Uterus (tissue), 2 donors: ENCODE results near the gene DLG5.

Experiments
- POLR2A ChIP-seq, 2 donors: fragments of 450-650 bp; IDR thresholded peaks; one replicate each; pipeline ENCODE4 v1.6.1; 2016; ENCODE audit warnings: antibody characterized with exemption in 2 of 2, mild to moderate bottlenecking in 1 of 2, moderate library complexity in 1 of 2
- TF ChIP-seq, protein P1 (sequence below), 4 experiments: fragments of 200-600 bp in 2 of 4; fragments of 450-650 bp in 2 of 4; sonication (generic) in 2 of 4; IDR thresholded peaks; one replicate each; pipeline ENCODE4 v1.5.1; 2016 to 2019; ENCODE audit warnings: antibody characterized with exemption in 4 of 4, mild to moderate bottlenecking in 2 of 4, moderate library complexity in 1 of 4

DNA sequence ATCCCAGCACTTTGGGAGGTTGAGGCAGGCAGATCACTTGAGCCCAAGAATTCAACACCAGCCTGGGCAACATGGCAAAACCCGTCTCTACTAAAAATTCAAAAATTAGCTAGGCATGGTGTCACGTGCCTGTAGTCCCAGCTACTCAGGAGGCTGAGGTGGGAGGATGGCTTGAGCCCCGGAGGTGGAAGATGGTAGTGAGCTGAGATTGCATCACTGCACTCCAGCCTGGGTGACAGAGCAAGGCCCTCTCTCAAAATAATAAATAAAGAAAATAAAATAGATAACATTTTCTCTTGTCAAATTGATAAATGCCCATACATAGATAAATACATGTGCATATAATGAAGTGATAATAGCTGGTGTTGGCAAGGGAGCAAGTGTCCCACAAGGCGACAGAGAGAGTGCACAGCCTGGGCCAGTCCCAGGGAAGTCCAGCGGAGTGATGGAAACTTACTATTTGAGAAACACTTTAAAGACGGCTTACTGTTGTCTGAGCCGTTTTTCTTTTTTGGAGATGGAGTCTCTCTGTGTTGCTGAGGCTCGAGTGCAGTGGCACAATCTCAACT lies 33.4 kb upstream of the DLG5 start:
- no peak for TF ChIP-seq POLR2A (IDR thresholded peaks at IDR 0.05)
- TF ChIP-seq, protein P1, sequence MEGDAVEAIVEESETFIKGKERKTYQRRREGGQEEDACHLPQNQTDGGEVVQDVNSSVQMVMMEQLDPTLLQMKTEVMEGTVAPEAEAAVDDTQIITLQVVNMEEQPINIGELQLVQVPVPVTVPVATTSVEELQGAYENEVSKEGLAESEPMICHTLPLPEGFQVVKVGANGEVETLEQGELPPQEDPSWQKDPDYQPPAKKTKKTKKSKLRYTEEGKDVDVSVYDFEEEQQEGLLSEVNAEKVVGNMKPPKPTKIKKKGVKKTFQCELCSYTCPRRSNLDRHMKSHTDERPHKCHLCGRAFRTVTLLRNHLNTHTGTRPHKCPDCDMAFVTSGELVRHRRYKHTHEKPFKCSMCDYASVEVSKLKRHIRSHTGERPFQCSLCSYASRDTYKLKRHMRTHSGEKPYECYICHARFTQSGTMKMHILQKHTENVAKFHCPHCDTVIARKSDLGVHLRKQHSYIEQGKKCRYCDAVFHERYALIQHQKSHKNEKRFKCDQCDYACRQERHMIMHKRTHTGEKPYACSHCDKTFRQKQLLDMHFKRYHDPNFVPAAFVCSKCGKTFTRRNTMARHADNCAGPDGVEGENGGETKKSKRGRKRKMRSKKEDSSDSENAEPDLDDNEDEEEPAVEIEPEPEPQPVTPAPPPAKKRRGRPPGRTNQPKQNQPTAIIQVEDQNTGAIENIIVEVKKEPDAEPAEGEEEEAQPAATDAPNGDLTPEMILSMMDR (IDR thresholded peaks at IDR 0.05): no peak
